ENCODE measurements around the gene CBLC.

GRCh38 chr19:44847144-44848035, 69.7 kb downstream of the CBLC start:
- TF ChIP-seq CTCF (IDR thresholded peaks at IDR 0.05 in 4 of 5, conservative IDR thresholded peaks at IDR 0.05 in 1 of 5) = no peak
- TF ChIP-seq POLR2A (IDR thresholded peaks at IDR 0.05) = peak; percentile 47 to 75

All from gastrocnemius medialis (tissue), 4 donors.